HTR-8/SVneo (cell line): ENCODE data around the gene AP4E1.
A peak's percentile ranks its signal among the peaks of the same experiment; 100 is the strongest.
"Not testable (repeated sequence)": the region's sequence is repeated elsewhere in the genome, so short reads cannot be mapped to it uniquely, and the experiment has no call there.

Source experiments
- DNase-seq: peaks from one replicate; pipeline ENCODE4 v3.0.0; 2011; ENCODE audit warnings: low spot score, mixed read lengths; ENCODE audit not compliant: insufficient read length
- FAIRE-seq: peaks from 2 replicates; lab custom pipeline; 2011; peaks lifted over from hg19 to GRCh38; lab: Jason Lieb, UNC

AP4E1 gene

GRCh38 chr15:50908209-50909009 lies at the start of gene AP4E1:
TSS of gene AP4E1 (plus strand) at chr15:50908683. CDS start at chr15:50908779, 96 bp downstream.
- DNase-seq = peak; percentile 73
- FAIRE-seq = no peak

GRCh38 chr15:50860824-50861223 lies 47.7 kb upstream of the AP4E1 start:
- no peak for FAIRE-seq

GRCh38 chr15:50862553-50862952 lies 45.9 kb upstream of the AP4E1 start:
- no peak for DNase-seq
- FAIRE-seq = no peak

More at GRCh38 chr15:50860824-50861223, 47.7 kb upstream of the AP4E1 start:
- no peak for DNase-seq

GRCh38 chr15:50864873-50865272 lies 43.6 kb upstream of the AP4E1 start:
- DNase-seq (no peak), FAIRE-seq (no peak)

- FAIRE-seq (no peak), DNase-seq (no peak)
Observed at GRCh38 chr15:50865515-50866353, 42.7 kb upstream of the AP4E1 start.

- FAIRE-seq (no peak), DNase-seq (no peak)
Observed at GRCh38 chr15:50871832-50872231, 36.7 kb upstream of the AP4E1 start.

GRCh38 chr15:50872832-50873426 lies 35.6 kb upstream of the AP4E1 start:
- FAIRE-seq (no peak), DNase-seq (no peak)

GRCh38 chr15:50873935-50874361 lies 34.5 kb upstream of the AP4E1 start:
- FAIRE-seq (no peak), DNase-seq (no peak)

GRCh38 chr15:50875238-50875637 lies 33.2 kb upstream of the AP4E1 start:
- not testable (repeated sequence) for DNase-seq, FAIRE-seq

GRCh38 chr15:50876260-50876988 lies 32.1 kb upstream of the AP4E1 start:
- DNase-seq (no peak), FAIRE-seq (no peak)

GRCh38 chr15:50876989-50877360 lies 31.5 kb upstream of the AP4E1 start:
- DNase-seq = peak; percentile 71
- FAIRE-seq = no peak

GRCh38 chr15:50879016-50879617 lies 29.4 kb upstream of the AP4E1 start:
- DNase-seq (no peak), FAIRE-seq (no peak)

GRCh38 chr15:50880206-50880605 lies 28.3 kb upstream of the AP4E1 start:
- FAIRE-seq = no peak
- no peak for DNase-seq

- DNase-seq = no peak
- no peak for FAIRE-seq
Observed at GRCh38 chr15:50880651-50881114, 27.8 kb upstream of the AP4E1 start.

GRCh38 chr15:50881121-50882048 lies 27.1 kb upstream of the AP4E1 start:
- no peak for FAIRE-seq
- no peak for DNase-seq

GRCh38 chr15:50883903-50884302 lies 24.6 kb upstream of the AP4E1 start:
- peak; percentile 31 for DNase-seq

GRCh38 chr15:50884540-50884939 lies 23.9 kb upstream of the AP4E1 start:
- FAIRE-seq (no peak), DNase-seq (no peak)

More at GRCh38 chr15:50883903-50884302, 24.6 kb upstream of the AP4E1 start:
- FAIRE-seq = no peak

GRCh38 chr15:50886139-50886467 lies 22.4 kb upstream of the AP4E1 start:
- no peak for DNase-seq
- FAIRE-seq = no peak
